ENCODE data around the gene NUP214.

DNA sequence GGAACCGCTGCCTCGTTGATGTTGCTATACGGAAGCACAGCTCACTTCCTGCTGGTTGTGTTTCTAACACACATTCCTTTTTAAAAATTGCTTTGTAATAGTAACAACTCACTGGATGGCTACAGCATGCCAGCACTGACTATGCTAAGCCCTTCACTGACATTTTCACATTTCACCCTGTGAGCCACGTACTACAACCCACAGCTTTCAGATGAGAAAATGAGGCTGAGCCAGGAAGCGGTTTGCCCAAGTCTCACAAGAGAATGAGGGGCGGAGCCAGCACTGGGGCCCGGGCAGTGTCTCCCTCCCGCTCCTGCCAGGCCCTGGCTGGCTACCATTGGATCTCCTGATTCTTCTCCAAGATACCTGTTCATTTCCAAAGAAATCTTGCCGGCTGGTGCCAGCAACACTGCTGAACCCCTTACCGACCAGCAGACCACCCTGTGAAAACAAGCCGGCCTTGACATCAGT is 112.6 kb downstream of the NUP214 start:
- TF ChIP-seq, protein P1, sequence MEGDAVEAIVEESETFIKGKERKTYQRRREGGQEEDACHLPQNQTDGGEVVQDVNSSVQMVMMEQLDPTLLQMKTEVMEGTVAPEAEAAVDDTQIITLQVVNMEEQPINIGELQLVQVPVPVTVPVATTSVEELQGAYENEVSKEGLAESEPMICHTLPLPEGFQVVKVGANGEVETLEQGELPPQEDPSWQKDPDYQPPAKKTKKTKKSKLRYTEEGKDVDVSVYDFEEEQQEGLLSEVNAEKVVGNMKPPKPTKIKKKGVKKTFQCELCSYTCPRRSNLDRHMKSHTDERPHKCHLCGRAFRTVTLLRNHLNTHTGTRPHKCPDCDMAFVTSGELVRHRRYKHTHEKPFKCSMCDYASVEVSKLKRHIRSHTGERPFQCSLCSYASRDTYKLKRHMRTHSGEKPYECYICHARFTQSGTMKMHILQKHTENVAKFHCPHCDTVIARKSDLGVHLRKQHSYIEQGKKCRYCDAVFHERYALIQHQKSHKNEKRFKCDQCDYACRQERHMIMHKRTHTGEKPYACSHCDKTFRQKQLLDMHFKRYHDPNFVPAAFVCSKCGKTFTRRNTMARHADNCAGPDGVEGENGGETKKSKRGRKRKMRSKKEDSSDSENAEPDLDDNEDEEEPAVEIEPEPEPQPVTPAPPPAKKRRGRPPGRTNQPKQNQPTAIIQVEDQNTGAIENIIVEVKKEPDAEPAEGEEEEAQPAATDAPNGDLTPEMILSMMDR (IDR thresholded peaks at IDR 0.05 in 2 of 3, conservative IDR thresholded peaks at IDR 0.05 in 1 of 3; ENCODE audit: borderline replicate concordance in 1 of 3, insufficient read depth in 1 of 3, low read depth in 2 of 3, low read length in 2 of 3) = no peak
- TF ChIP-seq JUND (IDR thresholded peaks at IDR 0.05) = no peak
- TF ChIP-seq POLR2AphosphoS5 (IDR thresholded peaks at IDR 0.05; ENCODE audit: low read depth, low read length) = no peak
- no peak for TF ChIP-seq YY1 (IDR thresholded peaks at IDR 0.05; ENCODE audit: extremely low read depth, insufficient replicate concordance, low read depth, low read length)
- no peak for TF ChIP-seq EZH2phosphoT487 (IDR thresholded peaks at IDR 0.05; ENCODE audit: borderline replicate concordance)
